Stimulated activated CD4-positive, alpha-beta T cell treated with anti-CD3 and anti-CD28 coated beads, Interleukin-4, amount 100 ng/mL, for 24 hours (primary cell): ENCODE results near the gene CACNA1E.

ENCODE experiments used
- DNase-seq: peaks from one replicate; pipeline ENCODE4 v3.0.0-alpha.2; 2020

Gene CACNA1E

GRCh38 chr1:181645171-181645570, 161.9 kb downstream of the CACNA1E start:
- no peak for DNase-seq

GRCh38 chr1:181646710-181647109, 163.4 kb downstream of the CACNA1E start:
- DNase-seq: no peak

- DNase-seq: no peak
Measured at GRCh38 chr1:181647314-181648035, 164.2 kb downstream of the CACNA1E start.

GRCh38 chr1:181651276-181651675, 168.0 kb downstream of the CACNA1E start:
- DNase-seq: no peak

- no peak for DNase-seq
Measured at GRCh38 chr1:181655756-181656155, 172.4 kb downstream of the CACNA1E start.

GRCh38 chr1:181656491-181656890, 173.2 kb downstream of the CACNA1E start:
- DNase-seq: no peak

- no peak for DNase-seq
Measured at GRCh38 chr1:181658581-181658980, 175.3 kb downstream of the CACNA1E start.

GRCh38 chr1:181659321-181659957, 176.1 kb downstream of the CACNA1E start:
- no peak for DNase-seq

GRCh38 chr1:181660621-181661020, 177.3 kb downstream of the CACNA1E start:
- DNase-seq: no peak

GRCh38 chr1:181661569-181661968, 178.3 kb downstream of the CACNA1E start:
- DNase-seq: no peak

- DNase-seq: no peak
Measured at GRCh38 chr1:181662606-181663005, 179.3 kb downstream of the CACNA1E start.

GRCh38 chr1:181664543-181664942, 181.2 kb downstream of the CACNA1E start:
- no peak for DNase-seq

- DNase-seq: no peak
Measured at GRCh38 chr1:181669246-181669645, 185.9 kb downstream of the CACNA1E start.

GRCh38 chr1:181674617-181675016, 191.3 kb downstream of the CACNA1E start:
- no peak for DNase-seq

- DNase-seq: no peak
Measured at GRCh38 chr1:181675091-181675917, 192.0 kb downstream of the CACNA1E start.

- no peak for DNase-seq
Measured at GRCh38 chr1:181675918-181676190, 192.5 kb downstream of the CACNA1E start.

- no peak for DNase-seq
Measured at GRCh38 chr1:181676269-181676668, 193.0 kb downstream of the CACNA1E start.

GRCh38 chr1:181680332-181680731, 197.0 kb downstream of the CACNA1E start:
- no peak for DNase-seq

GRCh38 chr1:181680871-181681270, 197.6 kb downstream of the CACNA1E start:
- DNase-seq: no peak

- no peak for DNase-seq
Measured at GRCh38 chr1:181685211-181685610, 201.9 kb downstream of the CACNA1E start.

GRCh38 chr1:181701891-181702290, 218.6 kb downstream of the CACNA1E start:
- no peak for DNase-seq

GRCh38 chr1:181704546-181704945, 221.2 kb downstream of the CACNA1E start:
- DNase-seq: no peak

GRCh38 chr1:181711820-181712219, 228.5 kb downstream of the CACNA1E start:
- DNase-seq: no peak

GRCh38 chr1:181712711-181713110, 229.4 kb downstream of the CACNA1E start:
- DNase-seq: no peak
